DMS79 treated with DMSO at 0.1 percent for 48 hours (cell line): ENCODE results near the gene EME2.

Experiments used
- DNase-seq: peaks from one replicate; lab custom pipeline; 2025; lab: John Stamatoyannopoulos, UW

Gene EME2

GRCh38 chr16:1745181-1745899 is 27.3 kb upstream of the EME2 start:
- no peak for DNase-seq

GRCh38 chr16:1745900-1746692 is 26.5 kb upstream of the EME2 start:
- no peak for DNase-seq

- no peak for DNase-seq
These were observed 25.9 kb upstream of the EME2 start for GRCh38 chr16:1746693-1747195.

DNA sequence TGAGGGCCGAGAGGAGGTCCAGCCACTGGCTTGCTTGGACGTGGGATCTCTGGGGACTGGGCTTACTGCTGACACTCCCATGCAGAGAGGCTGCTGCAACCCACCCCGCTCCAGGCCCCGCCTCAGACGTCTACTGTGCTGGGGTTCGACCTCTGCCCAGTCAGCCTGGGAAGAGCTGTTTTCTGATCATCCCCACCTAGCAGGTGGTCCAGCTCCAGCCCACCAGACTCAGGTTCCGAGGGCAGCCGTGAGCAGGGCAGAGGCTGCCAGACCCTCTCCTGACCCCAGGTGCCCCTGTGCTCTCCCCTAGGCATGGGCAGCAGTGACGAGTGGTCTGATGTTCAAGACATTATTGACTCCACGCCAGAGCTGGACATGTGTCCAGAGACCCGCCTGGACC is 24.7 kb upstream of the EME2 start:
- DNase-seq = no peak

DNA sequence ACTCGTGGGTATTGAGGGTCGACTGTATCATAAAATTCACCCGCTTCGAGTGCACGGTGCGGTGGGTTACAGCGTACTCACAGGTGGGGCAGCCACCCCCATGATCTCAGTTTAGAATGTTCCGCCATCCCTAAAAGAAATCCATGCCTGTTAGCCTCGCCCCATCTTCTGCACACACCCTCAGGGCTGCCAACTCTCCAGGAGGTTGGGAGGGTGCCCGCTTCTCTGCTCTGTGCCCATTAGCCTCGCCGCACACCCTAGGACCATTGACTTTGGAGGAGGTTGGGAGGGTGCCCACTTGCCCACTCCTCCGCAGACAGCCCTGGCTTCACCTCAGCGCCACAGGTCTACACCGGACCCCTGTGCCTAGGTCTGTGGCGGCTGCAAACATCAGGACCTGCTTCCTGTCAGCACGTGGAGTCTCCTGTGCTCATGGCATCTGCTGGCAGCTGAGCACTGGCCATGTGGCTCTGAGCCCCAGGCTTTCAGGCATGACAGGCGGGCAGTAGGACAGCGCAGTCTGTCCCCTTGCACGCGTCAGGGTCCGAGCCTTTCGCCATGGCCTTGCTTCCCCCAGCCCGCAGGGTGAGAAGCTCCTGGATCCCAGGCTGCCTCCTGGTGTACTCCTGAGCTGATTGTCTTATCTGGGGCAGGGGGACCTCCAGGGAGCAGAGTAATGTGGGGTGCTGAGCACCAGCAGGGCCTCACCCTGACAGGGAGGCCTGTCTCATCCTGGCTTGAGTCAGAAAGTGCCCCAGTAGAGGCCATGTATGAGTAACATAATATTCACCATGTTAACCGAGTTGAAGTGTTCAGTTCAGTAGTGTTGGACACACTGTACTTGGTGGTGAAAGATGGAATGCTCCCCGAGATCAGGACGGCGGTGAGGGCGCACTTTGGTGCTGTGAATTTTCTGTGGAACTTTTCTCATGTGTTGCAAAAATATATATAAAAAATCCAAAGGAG is 23.2 kb upstream of the EME2 start:
- no peak for DNase-seq

DNA sequence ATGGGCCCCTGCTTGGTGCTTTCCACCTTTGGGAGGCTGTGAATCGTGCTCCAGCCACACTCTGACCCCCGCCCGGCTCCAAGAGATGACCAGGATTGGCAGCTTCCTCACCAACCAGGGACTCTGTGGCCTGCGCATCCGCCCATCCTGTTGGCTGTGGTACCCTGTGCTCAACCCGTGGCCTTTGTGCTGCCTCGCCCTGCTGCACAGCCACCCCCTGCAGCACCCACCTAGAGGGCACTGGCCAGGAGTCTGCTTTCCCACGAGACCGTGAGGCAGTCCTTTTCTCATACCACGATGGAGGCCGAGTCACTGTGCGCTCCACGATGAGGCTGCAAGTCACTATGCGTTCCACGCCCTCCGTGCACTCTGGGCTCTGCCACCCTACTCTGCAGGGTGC is 20.7 kb upstream of the EME2 start:
- DNase-seq = no peak

DNA sequence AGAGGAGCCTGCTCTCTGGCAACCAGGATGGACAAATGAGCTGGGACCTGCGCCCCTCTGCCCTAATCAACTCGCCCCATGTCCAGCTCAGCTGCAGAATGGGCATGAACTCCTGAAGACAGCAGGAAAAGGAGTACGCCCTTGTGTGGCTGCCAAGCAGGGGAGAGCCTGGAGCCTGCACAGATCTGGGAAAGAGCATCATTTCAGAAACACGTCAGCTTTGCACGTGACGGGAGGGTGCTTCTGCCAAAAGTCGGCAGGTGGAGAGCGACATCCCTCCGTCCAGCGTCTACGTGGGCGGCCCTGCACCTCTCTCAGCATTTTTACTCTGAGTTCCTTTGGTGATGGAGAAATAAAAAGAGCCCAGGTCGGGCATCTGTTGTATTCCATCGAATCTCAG is 19.8 kb upstream of the EME2 start:
- DNase-seq = no peak

- DNase-seq = no peak
These were observed 18.4 kb upstream of the EME2 start for GRCh38 chr16:1754204-1754603.

GRCh38 chr16:1757714-1758461 is 14.7 kb upstream of the EME2 start:
- DNase-seq = no peak

GRCh38 chr16:1758923-1759322 is 13.7 kb upstream of the EME2 start:
- DNase-seq = no peak

DNA sequence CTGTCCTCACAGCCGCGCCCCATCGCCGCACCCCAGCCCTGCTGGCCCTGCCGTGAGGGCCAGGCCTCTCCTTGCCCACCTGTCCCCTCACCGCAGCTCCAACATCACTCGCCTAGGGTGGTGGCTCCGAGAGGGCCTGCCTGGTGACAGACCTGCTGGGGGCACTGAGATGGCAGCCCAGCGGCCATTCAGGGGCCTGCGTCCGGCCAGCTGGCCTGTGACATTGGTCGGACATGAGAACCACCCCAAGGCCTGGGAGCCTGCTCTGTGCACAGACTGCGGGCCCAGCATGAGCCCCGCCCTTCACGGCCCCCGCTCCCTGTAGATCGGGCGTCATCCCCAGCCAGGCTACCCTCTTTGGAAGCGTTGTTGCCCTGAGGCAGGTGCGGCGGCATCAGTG is 13.1 kb upstream of the EME2 start:
- DNase-seq = no peak

- DNase-seq = no peak
These were observed 11.7 kb upstream of the EME2 start for GRCh38 chr16:1760911-1761310.

- no peak for DNase-seq
These were observed 10.9 kb upstream of the EME2 start for GRCh38 chr16:1761751-1762150.

GRCh38 chr16:1762196-1762878 is 10.3 kb upstream of the EME2 start:
- DNase-seq = no peak

DNA sequence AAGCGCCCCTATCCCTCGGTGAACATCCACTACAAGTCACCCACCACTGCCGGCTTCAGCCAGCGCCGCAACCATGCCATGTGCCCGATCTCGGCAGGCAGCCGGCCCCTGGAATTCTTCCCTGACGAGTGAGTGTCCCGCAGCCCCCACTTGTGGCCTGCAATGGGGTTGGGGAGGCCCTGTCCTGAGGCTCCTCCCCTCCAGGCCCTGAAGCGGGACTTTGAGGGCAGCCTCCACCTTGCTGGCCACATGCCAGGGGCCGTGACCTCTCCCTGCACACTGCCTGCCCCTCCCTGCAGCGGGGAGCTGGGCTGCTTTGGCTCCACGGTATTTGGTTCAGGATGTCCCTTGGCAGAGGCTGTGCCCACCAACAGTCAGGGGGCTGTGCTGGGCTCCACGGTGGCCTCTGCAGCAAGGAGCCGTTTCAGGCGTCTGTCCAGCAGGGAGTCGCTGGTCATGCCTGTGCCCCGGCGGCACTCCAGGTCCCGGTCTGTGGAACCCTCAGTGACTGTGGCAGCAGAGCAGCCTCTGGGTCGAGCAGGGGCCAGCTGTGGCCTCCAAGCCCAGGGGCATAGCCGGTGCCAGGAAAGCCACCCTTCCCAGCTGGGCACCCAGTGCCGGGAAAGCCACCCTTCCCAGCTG is 9.6 kb upstream of the EME2 start:
- DNase-seq = no peak

DNA sequence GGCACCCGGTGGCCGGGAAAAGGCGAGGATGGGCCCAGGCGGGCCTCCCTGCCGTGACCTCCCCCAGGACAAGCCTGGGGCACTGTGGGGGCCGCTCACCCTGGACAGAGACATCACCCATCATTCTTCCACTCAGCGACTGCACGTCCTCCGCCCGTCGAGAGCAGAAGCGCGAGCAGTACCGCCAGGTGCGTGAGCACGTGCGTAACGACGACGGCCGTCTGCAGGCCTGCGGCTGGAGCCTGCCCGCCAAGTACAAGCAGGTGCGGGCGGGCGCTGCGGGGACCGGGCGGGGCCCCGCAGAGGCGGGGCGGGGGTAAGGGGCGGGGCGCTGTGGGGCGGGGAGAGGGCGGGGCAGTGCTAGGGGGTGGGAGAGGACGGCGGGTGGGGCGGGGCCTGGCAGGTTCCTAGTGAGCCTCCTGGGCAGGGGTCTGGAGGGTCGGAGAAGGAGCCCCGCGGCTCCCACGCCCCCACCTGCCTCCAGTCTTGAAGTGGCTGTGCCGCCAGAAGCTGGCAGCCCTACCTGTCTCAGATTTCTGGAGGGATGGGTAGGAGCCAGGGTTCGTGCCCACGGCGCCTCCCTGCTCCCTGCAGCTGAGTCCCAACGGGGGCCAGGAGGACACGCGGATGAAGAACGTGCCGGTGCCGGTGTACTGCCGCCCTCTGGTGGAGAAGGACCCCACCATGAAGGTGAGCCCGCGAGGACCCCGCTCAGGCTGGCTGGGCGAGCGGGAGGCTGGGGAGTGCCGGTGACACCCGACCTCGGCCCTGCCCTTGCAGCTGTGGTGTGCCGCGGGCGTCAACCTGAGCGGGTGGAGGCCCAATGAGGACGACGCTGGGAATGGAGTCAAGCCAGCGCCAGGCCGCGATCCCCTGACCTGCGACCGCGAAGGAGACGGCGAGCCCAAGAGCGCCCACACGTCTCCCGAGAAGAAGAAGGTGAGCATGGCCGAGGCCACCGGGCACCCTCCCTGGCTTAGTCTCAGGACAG is 8.8 kb upstream of the EME2 start:
- DNase-seq = no peak

DNA sequence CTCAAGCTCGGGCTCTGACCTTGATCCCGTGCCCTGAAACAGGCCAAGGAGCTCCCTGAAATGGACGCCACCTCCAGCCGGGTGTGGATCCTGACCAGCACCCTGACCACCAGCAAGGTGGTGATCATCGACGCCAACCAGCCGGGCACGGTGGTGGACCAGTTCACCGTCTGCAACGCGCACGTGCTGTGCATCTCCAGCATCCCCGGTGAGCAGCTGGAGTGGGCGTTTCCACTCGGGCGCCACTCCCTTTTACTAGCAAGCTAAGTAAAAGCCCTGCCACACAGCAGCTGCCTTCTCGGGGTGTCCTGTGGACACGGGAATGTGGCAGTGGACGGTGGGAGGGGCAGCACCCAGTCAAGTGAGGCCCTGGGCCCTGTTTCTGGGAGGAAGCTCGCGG is 7.6 kb upstream of the EME2 start:
- no peak for DNase-seq

DNA sequence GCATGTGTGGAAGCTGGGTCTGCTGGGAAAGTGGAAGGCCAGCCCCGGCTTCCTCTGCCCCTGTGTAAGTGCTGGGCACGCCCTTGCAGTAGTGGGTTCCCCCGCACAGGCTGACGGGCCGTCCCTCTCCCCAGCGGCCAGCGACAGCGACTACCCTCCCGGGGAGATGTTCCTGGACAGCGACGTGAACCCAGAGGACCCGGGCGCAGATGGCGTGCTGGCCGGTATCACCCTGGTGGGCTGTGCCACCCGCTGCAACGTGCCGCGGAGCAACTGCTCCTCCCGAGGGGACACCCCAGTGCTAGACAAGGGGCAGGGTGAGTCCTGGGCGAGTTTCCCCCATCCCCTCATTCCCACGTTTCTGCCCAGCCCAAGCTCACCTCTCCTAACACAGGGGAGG is 6.8 kb upstream of the EME2 start:
- DNase-seq = no peak

DNA sequence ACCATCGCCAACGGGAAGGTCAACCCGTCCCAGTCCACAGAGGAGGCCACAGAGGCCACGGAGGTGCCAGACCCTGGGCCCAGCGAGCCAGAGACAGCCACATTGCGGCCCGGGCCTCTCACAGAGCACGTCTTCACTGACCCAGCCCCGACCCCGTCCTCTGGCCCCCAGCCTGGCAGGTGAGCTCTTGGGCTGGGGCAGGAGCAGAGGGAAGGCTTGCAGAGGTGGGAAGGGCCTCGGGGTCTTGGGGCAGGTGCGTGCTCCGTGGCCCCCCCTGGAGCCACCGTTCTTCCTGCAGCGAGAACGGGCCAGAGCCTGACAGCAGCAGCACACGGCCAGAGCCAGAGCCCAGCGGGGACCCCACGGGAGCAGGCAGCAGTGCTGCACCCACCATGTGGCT is 6.4 kb upstream of the EME2 start:
- no peak for DNase-seq
